Measurements from ENCODE around the gene NIPAL3. TPM values are rescaled to one million over a fixed set of nuclear protein-coding genes. Genes with fewer than 3 reads are reported as not detected.

Gene NIPAL3
- total RNA-seq, 1 donor from 2014 or later: 32.5 TPM

- no peak for DNase-seq (ENCODE audit: low read depth)
- TF ChIP-seq CTCF (conservative IDR thresholded peaks at IDR 0.05; ENCODE audit: low read depth, low read length): no peak
Measured at GRCh38 chr1:24476571-24476970, 61.0 kb downstream of the NIPAL3 start.

GRCh38 chr1:24477309-24477708, 61.7 kb downstream of the NIPAL3 start:
- no peak for TF ChIP-seq CTCF (conservative IDR thresholded peaks at IDR 0.05; ENCODE audit: low read depth, low read length)
- H3K4me3 ChIP-seq (ENCODE audit: low read depth, low read length): no peak overlapping the region
- no peak for DNase-seq (ENCODE audit: low read depth)

More at GRCh38 chr1:24476571-24476970, 61.0 kb downstream of the NIPAL3 start:
- H3K4me3 ChIP-seq (ENCODE audit: low read depth, low read length): no peak overlapping the region

GRCh38 chr1:24481101-24481500, 65.5 kb downstream of the NIPAL3 start:
- TF ChIP-seq CTCF (conservative IDR thresholded peaks at IDR 0.05; ENCODE audit: low read depth, low read length): no peak
- DNase-seq (ENCODE audit: low read depth): no peak
- H3K4me3 ChIP-seq (ENCODE audit: low read depth, low read length): no peak overlapping the region

GRCh38 chr1:24481843-24482610, 66.4 kb downstream of the NIPAL3 start:
- DNase-seq (ENCODE audit: low read depth): no peak

GRCh38 chr1:24483441-24483840, 67.8 kb downstream of the NIPAL3 start:
- no peak for TF ChIP-seq CTCF (conservative IDR thresholded peaks at IDR 0.05; ENCODE audit: low read depth, low read length)
- H3K4me3 ChIP-seq (ENCODE audit: low read depth, low read length): no peak overlapping the region

More at GRCh38 chr1:24481843-24482610, 66.4 kb downstream of the NIPAL3 start:
- no peak for TF ChIP-seq CTCF (conservative IDR thresholded peaks at IDR 0.05; ENCODE audit: low read depth, low read length)
- H3K4me3 ChIP-seq (ENCODE audit: low read depth, low read length): no peak overlapping the region

GRCh38 chr1:24484199-24484598, 68.6 kb downstream of the NIPAL3 start:
- DNase-seq (ENCODE audit: low read depth): no peak
- no peak for TF ChIP-seq CTCF (conservative IDR thresholded peaks at IDR 0.05; ENCODE audit: low read depth, low read length)
- no peak overlapping the region for H3K4me3 ChIP-seq (ENCODE audit: low read depth, low read length)

More at GRCh38 chr1:24483441-24483840, 67.8 kb downstream of the NIPAL3 start:
- no peak for DNase-seq (ENCODE audit: low read depth)
